HG03103 (cell line): ENCODE results near the gene CTNNA1.

ENCODE experiments used
- ATAC-seq: cut with Tn5 transposase; IDR thresholded peaks from one replicate; pipeline ENCODE4 v1.9.1; 2021; ENCODE audit warnings: low read depth; ENCODE audit not compliant: unreplicated experiment

The CTNNA1 gene

DNA sequence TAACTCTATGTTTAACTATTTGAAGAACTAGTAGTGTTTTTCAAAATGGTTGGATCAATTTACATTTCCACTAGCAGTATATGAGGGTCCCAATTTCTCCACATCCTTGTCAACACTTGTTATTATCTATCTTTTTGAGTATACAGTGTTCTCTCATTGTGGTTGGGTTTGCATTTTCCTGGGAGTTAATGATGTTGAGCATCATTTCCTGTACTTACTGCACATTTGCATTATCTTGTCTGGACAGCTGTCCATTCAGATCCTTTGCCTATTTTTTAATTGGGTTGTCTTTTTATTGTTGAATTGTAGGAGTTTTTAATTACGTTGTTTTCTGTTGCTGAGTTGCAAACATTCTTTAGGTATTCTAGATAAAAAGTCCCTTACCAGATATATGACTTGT, 225.4 kb downstream of the CTNNA1 start:
- ATAC-seq: no peak

DNA sequence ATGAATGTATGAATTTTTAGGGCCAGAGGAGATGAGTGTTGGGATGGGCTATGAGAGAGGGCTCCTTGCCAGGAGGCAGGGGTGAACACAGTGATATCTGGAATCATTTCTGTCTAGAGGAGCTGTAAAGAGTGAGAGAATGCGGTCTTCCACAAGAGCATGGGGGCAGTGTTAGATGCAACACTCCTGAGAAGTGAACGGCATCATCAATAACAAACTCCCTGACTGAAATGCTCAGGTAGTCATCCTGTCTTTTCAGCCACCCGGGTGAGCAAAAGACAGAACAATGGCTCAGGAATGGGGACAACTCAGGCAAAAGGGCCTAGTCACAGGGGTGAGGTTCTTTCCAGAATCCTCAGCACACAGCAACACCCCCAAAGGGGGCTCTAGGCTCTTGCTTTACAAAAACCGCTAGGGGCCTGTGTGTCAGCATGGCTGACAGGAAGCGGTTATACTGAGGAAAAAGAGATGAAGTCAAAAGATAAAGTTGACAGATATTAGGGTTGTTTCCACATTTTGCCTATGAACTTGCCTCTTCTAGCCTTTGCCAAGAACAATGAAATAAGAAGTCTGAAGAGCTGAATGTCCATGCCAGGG, 226.6 kb downstream of the CTNNA1 start:
- ATAC-seq: no peak

DNA sequence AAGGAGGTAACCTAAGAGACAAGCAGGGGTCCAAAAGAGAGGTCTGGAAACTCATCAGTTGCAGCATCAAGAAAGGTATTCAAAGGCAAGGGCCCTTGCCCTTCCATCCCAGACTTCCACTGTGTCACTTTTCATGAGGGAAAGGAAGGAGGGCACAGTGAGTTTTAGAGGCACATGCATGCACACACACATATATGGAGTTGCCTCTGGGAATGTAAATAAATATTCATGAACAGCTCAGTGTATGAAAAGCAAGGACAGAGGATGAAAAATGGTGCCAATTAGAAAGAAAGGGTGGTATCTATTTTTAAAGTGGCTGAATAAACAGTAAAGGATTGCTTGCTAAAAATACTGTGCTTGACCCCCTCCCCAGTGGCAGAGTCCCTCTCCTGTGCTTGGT, 227.2 kb downstream of the CTNNA1 start:
- no peak for ATAC-seq

DNA sequence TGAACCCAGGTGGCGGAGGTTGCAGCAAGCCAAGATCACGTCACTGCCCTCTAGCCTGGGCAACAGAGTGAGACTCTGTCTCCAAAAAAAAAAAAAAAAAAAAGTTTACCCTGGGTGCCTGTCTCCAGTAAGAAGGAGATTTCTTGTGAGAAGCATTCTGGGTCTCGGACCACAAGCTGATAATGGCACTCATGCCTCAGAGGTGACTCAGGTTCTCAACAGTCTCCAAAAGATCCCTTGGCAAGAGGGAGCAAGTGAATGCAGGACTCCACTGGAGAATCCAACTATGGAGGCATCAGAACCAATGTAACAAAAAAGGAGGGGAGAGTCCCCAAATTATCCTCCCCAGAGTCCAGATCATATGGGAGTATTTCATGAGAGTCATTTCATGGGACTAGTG, 227.9 kb downstream of the CTNNA1 start:
- ATAC-seq: no peak

DNA sequence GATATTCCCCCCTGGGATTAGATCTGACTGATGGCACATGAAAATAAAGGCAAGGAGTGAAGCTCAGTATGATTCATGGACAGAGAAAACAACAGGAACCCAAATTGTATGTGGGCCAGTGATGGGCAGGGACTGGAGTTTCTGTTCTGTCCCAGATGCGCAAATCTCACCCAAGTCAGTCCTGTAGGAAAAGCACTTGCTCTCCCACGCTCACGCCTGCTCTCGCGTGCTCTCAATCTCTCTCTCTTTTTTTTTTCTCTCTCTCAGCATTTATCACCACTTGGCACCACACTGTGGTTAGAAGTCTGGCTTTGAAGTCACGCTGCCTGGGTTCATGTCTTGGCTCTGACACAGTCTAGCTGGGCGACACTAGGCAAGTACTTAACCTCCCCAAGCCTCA, 228.4 kb downstream of the CTNNA1 start:
- ATAC-seq: no peak

DNA sequence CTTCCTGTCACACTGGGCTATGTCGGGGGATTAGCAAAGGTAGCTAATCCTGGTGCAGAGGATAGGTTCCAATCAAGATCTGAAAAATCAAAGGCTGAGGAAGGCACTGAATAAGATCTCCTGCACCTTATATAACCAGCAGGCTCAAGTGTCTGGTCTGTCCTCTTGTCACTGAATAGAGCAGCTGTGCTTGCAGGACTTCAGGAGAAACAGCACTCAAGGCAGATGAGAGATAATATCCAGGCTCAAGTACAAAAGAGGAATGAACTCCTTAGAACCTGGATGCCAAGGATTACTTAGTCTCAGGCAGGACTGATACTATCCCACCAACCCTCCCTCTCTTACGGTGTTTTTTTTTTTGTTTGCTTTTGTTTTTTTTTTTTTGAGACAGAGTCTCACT, 230.8 kb downstream of the CTNNA1 start:
- no peak for ATAC-seq
